Measurements from ENCODE around the gene KLHL24.
"Not testable (repeated sequence)": the region's sequence is repeated elsewhere in the genome, so short reads cannot be mapped to it uniquely, and the experiment has no call there.

KLHL24 gene

DNA sequence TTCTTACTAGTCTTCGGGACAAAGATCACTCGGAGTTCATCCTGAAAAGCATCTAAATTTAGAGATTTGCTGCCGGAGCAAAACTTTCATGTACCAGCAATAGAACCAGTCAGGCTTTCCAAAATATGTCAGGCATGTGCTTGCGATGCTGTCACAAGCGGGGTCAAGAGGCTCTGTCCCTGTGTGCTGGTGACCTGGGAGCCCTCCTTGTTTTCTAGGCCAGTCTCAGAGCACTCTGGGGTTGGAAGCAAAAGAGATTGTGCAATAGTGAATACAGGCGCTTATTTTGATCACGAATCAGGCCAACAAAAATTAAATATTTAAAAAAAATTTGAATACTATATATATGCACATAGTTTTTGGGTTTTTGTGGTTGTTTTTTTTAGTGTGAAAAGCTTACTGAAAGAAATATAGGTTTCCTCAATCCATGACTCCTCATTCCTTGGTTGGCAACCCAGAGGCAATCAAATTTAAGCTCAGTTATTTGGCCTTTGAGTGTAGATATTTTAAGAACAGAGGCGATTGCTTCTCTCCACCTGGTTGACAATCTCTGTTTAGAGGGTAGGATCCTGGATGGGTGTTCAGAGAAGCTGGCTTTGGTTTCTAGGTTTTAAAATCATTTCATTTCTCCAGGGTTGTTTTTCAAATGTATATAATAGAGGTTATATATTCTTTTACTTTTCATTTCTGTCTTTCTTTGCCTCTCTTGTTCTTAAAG lies 8.4 kb upstream of the KLHL24 start:
- TF ChIP-seq, protein P1, sequence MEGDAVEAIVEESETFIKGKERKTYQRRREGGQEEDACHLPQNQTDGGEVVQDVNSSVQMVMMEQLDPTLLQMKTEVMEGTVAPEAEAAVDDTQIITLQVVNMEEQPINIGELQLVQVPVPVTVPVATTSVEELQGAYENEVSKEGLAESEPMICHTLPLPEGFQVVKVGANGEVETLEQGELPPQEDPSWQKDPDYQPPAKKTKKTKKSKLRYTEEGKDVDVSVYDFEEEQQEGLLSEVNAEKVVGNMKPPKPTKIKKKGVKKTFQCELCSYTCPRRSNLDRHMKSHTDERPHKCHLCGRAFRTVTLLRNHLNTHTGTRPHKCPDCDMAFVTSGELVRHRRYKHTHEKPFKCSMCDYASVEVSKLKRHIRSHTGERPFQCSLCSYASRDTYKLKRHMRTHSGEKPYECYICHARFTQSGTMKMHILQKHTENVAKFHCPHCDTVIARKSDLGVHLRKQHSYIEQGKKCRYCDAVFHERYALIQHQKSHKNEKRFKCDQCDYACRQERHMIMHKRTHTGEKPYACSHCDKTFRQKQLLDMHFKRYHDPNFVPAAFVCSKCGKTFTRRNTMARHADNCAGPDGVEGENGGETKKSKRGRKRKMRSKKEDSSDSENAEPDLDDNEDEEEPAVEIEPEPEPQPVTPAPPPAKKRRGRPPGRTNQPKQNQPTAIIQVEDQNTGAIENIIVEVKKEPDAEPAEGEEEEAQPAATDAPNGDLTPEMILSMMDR (IDR thresholded peaks at IDR 0.05): no peak
- H3K27ac ChIP-seq: no peak overlapping the region

DNA sequence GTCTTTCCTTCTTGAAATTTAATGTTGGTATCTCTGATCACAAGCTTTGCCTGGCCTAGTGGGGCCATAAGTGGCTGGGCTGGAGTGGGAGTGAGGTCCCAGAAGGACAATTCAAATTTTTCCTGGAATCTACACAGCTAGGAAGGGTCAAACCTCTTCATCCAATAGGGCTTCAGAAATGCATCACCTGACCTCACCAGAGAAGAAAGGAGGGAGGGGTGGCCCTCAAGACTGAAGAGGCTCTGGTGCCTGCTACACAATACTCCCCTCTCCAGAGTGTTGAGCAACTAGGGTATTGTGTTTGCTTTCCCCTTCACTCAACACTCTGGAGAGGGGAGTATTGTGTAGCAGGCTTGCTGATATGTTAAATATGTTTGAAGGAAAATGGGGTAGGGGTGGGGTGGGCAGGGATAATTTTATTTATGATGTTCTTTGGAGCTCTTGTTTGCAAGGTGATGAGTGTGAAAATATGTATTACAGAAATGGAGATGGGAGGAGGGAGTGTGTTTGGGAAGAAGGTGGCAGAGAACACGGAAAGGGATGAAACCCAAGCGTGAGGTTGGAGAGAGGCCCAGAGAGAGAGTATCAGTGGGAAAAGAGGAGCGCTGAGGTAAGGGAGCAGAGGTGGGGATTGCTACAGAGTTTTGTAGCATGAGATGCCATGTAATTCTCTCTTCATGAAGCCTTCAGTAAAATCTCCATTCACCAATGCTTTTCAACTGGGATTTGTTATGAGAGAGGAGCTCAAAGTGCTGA lies 5.7 kb upstream of the KLHL24 start:
- TF ChIP-seq, protein P1 (IDR thresholded peaks at IDR 0.05): no peak
- TF ChIP-seq ZFX (IDR thresholded peaks at IDR 0.05; ENCODE audit: borderline replicate concordance): no peak
- no peak overlapping the region for H3K27ac ChIP-seq

DNA sequence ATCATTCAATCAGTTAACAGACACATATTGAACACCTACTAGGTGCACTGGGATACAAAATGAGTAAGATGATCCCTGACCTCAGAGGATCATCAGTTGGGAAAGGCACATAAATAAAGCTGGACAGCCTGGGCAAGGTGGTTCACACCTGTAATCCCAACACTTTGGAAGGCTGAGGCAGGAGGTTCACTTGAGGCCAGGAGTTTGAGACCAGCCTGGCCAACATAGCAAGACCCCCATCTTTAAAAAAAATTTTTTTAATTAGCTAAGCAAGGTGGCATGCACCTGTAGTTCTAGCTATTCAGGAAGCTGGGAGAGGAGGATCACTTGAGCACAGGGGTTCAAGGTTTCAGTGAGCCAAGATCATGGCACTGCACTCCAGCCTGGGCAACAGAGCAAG lies 3.7 kb upstream of the KLHL24 start:
- no peak for TF ChIP-seq ZFX (IDR thresholded peaks at IDR 0.05; ENCODE audit: borderline replicate concordance)
- TF ChIP-seq, protein P1 (IDR thresholded peaks at IDR 0.05): no peak
- H3K27ac ChIP-seq: no peak overlapping the region

DNA sequence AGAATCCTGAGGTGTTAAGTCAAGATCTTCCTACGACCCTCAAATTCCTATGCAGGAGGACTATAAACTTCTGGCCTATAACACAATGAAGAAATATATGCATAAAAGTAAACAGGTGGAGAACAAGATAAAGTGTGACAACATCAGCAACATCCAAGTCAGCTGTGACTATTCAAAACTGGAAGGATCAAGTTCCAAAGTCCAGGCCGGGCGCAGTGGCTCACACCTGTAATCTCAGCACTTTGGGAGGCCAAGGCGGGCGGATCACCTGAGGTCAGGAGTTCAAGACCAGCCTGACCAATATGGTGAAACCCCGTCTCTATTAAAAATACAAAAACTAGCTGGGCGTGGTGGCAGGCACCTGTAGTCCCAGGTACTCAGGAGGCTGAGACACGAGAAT lies 2.7 kb upstream of the KLHL24 start:
- H3K27ac ChIP-seq: not testable (repeated sequence)

DNA sequence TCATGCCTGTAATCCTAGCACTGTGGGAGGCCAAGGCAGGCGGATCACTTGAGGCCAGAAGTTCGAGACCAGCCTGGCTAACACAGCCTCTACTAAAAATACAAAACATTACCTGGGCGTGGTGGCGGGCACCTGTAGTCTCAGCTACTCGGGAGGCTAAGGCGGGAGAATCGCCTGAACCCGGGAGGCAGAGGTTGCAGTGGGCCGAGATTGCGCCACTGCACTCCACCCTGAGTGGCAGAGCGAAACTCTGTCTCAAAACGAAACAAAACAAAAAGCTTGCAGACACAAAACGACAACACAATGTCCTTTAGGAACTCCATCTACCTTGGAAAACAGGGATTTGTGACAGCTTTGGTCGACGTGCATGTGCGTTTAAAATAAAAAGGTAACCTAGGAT lies 716 bp upstream of the KLHL24 start:
- H3K27ac ChIP-seq: peak overlapping the region; percentile 80
- TF ChIP-seq, protein P1 (IDR thresholded peaks at IDR 0.05): no peak
- no peak for TF ChIP-seq ZFX (IDR thresholded peaks at IDR 0.05; ENCODE audit: borderline replicate concordance)

DNA sequence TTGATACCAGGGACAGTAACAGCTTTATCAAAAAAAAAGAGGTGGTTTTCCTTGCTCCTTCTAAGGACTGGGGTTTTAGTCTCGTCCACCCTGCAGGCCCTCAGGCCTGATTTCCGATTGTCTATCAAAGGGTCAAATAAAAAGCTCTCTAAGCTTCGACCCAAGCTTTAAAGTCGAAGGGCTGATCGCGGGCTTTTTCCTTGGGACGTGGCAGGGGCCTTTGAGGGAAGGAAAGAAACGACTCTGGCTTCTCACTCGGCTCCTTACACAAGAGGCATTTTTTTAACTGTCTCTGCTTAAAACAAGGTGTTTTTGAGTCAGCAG lies 354 bp upstream of the KLHL24 start:
- TF ChIP-seq ZFX (IDR thresholded peaks at IDR 0.05; ENCODE audit: borderline replicate concordance): no peak

DNA sequence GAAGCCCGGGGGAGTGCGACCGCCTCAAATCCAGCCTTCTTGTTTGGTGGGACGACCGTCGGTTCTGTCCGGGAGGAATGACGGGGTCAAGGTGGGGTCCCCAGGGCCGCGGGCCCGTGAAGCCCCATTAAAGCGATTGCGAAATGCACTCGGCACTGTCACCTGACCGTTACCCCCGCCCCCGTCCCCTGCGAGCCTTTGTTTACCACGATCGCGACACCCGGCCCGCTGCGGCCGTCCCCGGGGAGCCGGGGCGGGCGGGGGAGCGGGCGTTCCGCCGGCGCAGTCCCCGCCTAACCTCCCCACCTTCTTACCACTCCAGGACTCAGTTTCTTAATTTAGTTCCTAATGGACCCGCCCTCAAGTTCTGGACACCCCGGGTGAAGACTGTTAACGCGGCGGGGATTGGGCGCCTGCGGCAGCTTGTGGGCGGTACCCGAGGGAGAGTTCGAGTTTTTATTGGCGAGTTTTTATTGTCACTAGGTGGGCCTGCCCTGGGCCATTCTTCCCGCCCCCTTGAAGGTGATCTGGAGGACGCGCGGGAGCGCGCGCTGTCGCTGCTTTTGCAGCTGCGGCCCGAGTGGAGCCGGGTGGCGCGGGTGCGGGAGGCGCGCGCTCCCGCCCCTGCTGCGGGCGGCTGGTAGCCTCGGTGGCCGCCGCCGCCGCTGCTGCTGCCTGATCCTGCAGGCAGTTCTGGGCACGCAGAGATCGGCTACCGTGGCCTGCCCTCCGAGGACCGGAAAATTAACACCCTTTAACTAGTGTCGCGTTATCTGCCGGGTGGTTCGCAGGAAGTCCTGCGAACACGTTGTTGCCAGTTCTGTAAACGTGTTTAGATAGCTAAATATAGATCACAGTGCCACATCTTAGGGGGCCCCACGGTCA lies 1.0 kb downstream of the KLHL24 start:
- H3K27ac ChIP-seq: peak overlapping the region; percentile 80
- no peak for TF ChIP-seq ZFX (IDR thresholded peaks at IDR 0.05; ENCODE audit: borderline replicate concordance)
- TF ChIP-seq, protein P1 (IDR thresholded peaks at IDR 0.05): no peak

More for the DNA sequence above, 354 bp upstream of the KLHL24 start:
- peak overlapping the region; percentile 80 for H3K27ac ChIP-seq

DNA sequence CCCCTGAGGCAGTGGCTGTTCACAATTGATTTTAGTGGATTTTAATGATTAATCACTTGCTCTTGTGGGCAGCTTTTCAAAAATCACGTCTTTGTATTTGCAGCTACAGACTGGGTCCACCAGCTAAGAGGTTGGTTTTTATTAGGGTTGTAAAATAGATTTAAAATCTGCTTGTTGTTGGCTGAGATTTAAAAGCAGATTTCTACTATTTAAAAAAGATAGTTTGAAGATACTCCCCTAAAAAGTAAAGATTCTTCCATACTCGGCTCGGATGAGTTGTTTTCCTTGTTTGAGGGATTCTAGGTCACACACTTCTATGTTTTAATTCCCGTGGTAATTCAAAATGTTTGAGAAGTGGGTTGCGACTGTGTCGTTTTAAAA lies 1.7 kb downstream of the KLHL24 start:
- TF ChIP-seq, protein P1 (IDR thresholded peaks at IDR 0.05): no peak
- no peak for TF ChIP-seq ZFX (IDR thresholded peaks at IDR 0.05; ENCODE audit: borderline replicate concordance)
- H3K27ac ChIP-seq: peak overlapping the region; percentile 80

DNA sequence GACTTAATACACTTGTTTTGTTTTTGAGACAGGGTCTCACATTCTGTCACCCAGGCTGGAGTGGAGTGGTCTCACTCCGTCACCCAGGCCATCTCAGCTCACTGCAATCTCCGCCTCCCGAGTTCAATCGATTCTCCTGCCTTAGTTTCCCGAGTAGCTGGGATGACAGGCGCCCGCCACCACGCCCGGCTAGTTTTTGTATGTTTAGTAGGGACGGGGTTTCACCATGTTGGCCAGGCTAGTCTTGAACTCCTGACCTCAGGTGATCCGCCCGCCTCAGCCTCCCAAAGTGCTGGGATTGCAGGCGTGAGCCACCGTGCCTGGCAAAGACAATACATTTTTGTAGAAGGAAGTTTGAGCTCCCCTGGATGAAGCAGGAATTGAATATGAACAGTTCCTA lies 2.2 kb downstream of the KLHL24 start:
- not testable (repeated sequence) for H3K27ac ChIP-seq
